GM18498 (cell line): ENCODE data around the gene ODAD4.

ENCODE experiments used
- ATAC-seq: cut with Tn5 transposase; IDR thresholded peaks from one replicate; pipeline ENCODE4 v1.9.1; 2021; ENCODE audit warnings: mild to moderate bottlenecking, moderate library complexity; ENCODE audit not compliant: unreplicated experiment

The ODAD4 gene

DNA sequence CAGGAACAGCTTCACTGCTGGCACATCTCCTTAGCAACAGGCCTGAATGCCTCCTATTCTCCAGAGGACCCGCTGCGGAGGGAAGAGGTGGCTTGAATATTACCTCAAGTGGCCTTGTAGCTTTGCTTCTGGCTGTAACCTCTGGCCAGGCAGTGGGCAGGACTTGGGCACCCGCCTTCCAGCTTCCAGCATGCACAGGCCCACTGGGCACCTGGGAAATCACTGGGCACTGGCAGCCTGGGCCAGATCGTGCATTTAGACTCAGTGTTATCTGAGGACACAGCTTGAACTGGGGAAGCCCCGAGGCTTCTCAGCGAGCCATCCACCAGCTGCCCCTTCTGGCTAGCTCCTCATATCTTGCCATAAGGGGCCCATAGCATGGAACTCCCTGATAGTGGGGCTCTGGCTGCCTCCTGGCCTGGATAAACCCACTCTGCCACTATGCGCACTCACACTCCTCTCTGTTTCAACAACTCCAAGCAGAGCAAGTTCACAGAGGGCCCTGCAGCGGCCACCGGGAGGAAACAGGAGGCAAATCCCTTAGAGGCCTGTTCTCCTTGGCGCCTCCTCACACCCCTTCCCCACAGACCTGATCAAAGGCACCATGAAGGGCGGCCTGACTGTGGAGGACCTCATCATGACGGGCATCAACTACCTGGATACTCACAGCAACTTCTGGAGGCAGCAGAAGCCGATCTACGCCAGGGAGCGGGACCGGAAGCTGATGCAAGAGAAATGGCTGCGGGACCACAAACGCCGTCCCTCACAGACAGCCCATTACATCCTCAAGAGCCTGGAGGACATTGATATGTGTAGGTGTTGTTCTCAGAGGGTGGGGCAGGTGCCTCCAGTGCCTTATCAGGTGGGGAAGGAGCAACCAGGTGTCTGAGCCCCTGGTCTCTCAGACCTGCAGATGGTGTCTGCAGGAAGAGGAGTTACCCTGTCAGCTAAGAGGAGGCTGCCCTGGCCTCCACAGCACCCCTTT is 7.8 kb downstream of the ODAD4 start:
- no peak for ATAC-seq

DNA sequence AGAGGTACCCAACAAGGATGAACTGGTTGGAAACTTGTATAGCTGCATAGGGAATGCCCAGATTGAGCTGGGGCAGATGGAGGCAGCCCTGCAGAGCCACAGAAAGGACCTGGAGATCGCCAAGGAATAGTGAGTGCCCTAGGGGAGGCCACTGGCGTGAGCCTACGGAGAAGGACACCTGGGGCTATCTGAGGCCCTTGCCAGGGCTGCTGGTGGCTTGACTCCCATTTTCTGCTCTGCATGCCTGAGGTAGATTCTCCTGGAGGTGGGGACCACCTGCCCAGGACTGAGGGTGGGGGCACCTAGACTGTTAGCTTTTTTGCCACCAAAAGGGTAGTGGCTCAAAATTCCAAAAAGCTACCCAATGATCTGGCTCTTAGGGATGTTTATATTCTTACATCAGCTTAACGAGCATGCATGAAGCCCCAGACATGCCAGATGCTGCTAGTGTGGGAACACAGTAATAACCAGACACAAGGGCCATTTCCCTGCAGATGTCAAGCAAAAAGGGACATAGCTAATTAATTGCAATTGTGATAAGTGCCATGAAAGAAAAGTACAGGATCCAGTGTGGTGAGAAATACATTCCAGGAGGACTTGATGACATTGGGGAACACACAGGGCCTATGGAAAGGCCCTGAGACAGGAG is 8.8 kb downstream of the ODAD4 start:
- ATAC-seq = no peak

DNA sequence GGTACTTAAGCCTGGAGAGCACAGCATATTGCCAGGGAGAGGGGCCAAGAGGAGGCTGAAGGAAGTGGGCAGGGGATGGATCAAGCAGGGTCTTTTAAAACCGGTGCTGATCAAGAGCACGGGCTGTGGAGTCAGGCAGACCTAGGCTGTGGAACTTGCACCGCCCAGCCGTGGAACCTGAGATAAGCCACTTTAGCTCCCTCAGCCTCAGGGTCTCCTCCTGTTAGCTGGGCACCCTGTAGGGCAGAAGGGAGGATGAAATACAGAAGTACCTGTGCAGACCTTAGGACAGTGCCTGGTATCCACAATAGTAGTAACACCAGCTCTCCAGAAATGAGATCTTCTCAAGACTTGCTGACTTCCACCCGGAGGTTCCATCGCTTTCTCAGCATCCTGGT is 9.3 kb downstream of the ODAD4 start:
- ATAC-seq = no peak

DNA sequence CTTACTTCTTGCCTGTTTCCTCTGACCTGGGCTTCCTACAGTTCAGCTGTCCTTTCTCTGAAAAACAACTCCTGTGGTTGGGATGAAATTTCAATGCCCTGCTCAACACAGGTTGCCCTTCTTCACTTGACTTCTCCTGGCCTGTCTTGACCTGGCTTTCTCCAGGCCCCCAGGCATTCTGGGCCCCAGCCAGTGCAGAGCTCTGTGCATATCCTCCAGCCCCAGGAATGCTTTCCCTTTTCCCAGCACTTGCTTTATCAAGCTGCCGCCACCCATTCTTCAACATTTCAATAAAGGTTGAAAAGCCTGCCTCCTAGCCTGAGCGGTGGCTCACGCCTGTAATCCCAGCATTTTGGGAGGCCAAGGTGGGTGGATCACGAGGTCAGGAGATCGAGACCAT is 10.8 kb downstream of the ODAD4 start:
- ATAC-seq = no peak

DNA sequence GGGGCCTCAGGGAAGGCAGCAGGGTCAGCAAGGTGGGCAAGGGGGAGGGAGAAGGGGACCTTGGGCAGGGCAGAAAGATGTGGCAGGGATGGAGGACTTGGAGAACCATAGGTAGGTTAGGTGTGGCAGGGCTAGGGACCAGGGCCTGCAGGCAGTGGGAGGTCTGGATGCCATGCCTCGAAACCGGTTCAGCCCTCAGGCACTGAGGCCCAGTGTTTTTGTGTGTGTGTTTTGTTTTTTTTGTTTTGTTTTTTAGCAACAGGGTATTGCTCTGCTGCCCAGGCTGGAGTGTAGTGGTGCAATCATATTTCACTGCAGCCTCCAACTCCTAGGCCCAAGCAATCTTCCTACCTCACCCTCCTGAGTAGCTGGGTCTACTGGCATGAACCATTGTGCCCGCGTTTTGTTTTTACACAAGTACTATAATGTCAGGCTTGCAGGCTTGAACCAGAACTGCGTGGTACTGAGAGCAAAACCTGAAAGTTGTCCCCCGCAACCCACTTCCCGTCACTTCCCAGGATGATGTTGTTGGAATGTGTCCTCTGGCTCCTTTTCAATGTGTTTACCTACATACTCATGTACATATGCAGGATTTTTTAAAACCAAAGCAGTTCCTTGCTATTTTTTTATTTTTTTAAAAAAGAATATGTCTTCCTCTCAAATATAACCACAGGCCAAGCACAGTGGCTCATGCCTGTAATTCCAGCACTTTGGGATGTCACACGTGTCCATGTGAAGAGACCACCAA is 12.4 kb downstream of the ODAD4 start:
- no peak for ATAC-seq

DNA sequence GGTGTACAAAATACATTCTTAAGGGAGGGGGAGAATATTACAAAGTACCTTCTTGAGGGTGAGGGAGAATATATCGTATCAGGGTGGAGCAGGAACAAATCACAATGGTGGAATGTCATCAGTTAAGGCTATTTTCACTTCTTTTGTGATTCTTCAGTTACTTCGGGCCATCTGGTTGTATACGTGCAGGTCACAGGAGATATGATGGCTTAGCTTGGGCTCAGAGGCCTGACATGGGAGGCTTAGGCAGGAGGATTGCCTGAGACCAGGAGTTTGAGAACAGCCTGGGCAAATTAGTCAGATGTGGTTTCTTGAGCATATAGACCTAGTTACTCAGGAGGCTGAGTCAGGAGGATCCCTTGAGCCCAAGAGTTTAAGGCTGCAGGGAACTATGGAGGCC is 13.1 kb downstream of the ODAD4 start:
- no peak for ATAC-seq

DNA sequence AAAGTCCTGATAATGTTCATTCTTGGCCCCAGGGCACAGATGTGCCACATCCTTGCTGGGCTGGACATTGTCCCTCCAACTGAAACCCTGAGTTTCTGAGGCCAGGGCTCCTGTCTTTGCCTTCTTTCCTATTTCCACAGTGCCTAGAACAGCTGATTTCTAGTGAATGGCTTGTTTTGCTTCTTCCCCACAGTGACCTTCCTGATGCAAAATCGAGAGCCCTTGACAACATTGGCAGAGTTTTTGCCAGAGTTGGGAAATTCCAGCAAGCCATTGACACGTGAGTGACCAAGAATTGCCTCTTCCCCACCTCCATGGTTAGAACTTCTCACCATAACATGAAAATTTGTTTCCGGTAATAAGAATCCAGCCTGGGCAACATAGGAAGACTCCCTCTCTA is 14.5 kb downstream of the ODAD4 start:
- ATAC-seq = no peak

DNA sequence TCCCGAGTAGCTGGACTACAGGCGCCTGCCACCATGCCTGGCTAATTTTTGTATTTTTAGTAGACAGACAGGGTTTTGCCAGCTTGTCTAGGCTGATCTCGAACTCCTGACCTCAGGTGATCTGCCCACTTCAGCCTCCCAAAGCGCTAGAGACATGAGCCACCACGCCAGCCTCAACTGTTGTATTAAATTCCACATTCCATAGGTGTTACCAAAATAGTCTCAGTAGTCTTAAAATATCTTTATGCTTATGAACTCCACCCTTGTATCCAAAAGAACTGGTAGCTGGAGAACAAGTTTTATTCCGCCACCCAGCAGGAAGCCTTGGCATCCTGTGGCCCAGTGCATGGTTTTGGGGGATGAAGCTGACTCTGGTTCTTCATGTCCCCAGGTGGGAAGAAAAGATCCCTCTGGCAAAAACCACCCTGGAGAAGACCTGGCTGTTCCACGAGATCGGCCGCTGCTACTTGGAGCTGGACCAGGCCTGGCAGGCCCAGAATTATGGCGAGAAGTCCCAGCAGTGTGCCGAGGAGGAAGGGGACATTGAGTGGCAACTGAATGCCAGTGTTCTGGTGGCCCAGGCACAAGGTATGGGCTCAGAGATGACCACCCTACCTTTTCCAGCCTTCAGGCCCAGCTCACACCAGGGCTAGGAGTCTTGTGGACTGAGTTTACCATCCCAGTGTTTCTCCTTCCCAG is 18.5 kb downstream of the ODAD4 start:
- ATAC-seq = no peak

DNA sequence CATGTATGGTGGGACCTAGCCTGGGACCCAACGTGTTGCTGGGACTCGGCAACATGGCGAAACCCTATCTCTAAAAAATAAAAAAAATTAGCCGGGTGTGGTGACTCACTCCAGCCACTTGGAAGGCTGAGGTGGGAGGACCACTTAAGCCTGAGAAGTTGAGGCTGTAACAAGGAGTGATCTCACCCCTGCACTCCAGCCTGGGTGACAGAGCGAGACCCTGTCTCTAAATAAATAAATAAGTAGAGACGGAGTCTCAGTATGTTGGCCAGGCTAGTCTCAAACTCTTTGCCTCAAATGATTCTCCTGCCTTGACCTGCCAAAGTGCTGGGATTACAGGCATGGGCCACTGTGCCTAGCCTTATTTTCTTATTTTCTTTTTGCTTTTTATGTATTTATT is 26.1 kb downstream of the ODAD4 start:
- ATAC-seq = no peak

DNA sequence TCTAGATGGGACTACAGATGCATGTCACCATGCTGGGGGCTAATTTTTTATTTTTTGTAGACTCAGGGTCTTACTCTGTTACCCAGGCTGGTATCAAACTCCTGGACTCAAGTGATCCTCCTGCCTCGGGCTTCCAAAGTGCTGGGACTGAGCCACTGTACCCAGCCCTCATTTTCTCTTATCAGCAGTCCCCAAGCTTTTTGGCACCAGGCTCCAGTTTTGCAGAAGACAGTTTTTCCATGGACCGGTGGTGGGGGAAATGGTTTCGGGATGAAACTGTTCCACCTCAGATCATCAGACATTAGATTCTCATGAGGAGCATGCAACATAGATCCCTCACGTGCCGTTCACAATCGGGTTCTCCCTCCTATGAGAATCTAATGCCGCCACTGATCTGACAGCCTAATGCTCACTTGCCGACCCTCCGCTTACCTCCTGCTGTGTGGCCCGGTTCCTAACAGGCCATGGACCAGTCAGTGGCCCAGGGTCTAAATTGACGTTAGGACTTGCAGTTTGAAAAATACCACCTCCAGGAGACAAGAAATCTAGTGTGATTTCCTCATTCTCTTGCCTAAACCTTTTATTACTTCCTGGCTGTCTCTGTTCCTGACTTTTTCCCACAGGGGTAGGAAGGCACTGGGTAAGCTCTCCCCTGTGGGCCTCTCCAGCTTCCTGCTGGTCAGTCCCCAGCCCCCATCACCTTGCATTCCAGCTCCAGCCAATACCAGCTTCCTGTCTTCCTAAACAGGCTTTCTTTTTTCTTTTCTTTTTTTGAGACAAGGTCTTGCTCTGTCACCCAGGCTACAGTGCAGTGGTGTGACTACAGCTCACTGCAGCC is 26.8 kb downstream of the ODAD4 start:
- no peak for ATAC-seq

DNA sequence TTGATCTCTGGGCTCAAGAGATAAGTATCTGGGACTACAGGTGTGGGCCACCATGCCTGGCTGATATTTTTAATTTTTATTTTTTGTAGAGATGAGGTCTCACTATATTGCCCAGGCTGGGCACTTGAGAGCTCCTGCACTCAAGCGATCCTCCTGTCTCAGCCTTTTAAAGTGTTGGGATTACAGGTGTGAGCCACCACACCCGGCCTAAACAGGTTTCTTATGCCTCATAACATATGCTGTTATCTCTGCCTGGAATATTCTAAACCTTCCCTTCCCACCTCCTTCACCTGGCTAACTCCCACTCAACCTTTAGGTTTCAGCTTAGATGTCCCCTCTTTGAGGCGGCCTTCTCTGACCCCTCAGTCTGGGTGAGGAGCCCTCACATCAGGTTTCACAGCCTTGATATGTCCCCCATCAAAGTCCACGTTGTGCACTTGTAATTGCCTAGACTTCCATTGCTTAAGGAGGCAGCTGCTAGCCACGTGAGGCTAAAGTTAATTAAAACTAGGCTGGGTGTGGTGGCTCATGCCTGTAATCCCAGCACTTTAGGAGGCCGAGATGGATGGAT is 27.5 kb downstream of the ODAD4 start:
- ATAC-seq = no peak

DNA sequence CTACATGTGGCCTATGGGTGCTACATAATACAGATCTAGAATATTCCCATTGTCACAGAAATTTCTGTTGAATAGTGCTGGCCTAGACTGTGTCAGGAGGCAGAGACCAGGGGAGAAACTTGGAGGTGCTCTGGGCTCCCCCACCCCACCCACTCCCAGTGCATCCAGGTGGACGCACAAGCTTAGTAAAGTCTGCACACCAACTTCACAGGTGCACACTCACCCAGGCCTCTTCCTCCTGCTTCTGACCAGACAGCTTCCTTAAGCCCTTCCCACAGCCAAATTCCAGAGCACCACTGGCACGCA is 28.6 kb downstream of the ODAD4 start:
- ATAC-seq = no peak

DNA sequence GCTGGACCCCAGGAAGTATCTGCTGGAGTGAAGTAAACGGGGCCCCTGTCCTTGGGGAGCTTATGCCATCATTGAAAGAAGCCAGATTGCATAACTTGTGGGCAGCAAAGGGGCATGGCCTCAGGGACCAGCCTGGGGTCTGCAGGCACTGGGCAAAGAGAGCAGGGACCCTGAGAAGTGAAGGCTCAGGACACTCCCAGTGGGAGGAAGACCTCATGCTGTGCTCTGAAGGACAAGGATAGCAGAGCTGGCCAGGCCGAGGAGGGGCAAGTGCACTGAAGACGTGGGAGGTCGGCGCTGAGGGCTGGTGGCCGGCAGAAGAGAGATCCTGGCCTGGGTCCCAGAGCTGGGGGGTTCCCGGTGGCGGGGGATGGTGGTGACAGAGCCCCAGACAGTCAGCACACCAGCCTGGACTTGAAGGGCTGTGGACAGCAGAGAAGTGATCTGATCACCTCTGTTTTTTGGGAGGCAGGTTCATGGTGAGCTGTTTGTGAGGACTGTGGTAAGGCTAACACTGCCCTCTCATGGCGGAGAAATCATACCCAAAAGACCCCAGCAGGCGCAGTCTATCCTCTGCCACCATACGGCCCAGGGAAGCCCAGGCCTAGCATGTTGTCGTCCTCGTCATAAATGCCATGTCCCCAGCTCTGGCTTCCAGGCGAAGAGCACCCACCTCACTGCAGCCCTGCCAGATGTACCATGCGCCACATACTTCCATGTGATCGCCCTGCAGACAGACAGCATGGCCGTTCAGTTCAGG is 29.1 kb downstream of the ODAD4 start:
- ATAC-seq = no peak

DNA sequence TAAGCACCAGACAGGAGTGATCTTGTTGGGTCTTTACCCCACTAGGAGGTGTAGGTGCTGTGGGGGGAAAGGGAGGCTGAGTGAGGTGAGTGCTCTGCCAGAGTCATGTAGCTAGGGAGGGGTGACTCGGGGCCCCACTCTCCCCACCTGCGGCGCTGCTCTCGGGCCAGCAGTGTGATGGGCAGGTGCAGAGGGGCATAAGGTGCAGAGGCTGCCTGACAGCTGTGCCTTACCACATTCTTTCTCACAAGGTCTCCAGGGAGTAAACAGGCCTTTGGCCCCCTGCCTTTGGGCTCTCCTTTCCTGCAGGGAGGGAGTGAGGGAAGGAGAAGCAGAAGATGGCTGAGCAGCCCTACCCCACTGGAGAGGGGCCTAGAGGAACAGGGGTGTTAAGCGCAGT is 31.7 kb downstream of the ODAD4 start:
- no peak for ATAC-seq

DNA sequence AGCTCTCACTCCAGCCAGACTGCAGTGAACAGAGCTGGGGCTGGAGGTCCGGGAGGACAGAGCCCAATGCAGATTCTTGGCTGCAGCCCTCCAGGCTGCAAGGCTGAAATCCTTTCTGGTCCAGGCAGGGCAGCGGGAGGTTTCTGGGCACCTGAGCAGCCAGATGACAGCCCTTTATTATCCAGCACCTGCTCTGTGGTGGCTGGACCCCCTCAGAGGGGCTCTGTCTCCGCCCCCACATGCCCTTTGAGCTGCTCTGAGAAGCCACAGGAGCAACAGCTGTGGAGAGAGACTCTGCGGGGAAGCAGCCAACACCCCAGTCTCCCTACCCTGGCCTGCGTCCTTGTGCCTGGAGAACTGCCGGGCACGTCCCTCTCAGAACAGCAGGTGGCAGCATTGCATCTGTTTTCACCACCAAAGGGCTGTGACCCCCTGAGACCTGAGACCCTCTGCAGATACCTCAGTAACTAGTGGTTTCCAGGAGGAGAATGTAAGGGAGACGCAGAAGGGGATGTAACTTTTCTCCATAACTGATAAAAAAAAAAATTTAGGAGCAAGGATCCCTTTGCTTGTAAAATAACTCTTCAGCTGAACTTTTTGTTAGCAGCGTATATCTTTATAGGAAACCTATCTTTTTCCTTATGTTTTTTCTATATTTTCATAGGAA is 32.5 kb downstream of the ODAD4 start:
- no peak for ATAC-seq

DNA sequence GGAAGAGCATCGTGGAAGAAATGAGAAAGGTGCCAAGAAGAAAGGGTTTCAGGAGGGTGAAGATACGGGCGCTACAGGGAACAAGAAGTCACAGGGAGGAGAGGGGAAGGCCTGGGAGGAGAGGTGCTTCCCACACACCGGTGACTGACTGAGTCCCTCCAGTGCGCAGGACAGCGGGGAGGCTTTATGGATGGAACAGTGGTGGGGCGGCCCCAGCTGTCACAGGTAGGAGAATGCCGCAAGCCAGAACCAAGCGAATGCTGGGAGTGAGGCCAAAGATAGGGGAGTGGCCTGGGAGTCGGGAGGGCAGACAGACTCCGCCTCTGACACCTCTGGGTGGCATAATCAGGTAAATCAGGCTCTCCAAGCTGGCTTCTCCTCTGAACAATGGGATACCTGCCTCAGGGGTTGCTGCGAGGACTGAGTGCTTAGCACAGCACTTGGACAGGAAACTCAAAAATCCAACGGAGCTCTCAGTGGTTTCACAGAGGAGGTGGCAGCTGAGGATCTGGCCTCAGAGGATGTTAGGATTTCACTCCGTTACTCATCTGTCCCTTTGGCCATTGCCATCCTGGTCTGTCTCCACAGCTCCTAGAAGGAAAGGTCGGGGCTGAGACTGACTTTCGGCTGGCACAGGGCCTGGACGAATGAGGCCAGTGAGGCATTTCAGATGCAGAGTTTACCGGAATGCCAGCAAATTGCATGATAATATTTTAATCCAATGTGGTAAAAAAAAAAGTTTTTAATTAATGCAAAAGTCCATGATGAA is 35.5 kb downstream of the ODAD4 start:
- no peak for ATAC-seq

DNA sequence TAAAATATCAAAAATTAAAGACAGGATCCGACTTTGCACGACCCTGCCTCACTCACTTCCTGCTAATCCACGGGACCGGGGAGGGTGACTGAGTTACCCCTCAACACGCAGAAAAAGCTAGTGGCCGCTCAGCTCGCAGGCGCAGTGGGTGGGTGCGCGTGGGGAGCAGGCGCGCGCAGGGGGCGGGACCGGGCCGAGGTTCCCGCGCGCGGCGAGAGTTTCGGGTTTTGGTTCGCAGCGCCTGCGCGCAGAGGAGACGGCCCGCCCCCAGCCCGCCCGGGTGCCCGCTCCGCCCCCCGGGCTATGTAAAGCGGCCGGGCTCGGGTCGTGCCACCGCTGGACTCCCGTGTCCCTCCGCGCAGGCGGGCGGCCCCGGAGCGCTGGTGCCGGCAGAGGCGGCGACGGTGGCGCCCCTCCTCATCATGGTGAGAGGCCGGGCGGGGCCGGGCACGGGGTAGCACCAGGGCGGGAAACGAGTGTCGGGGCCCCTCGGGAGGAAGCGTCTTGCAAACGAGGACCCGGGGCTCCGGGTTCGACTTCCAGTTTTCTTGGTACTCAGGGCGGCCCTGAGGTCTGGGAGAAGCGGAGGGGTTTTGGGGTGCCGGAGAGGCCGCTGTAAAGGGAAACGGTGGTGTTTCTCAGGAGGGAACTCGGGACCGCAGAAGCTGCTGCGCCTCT is 36.2 kb downstream of the ODAD4 start, which contains the start of gene CNP:
CNP (plus strand) TSS at position 333 of the 678 bp plus-strand sequence; CDS start at position 423, 90 bp downstream.
- ATAC-seq = peak; percentile 73
